Sigmoid colon (tissue), 4 donors: ENCODE data around the gene SMYD3.

Experiments used
- EP300 ChIP-seq, 4 donors: sonication (generic); formaldehyde crosslinking; IDR thresholded peaks; one replicate each; pipeline ENCODE4 v1.6.1; 2017; ENCODE audit warnings: antibody characterized with exemption in 4 of 4
- POLR2A ChIP-seq, 2 donors: fragments of 450-650 bp; IDR thresholded peaks; one replicate each; pipeline ENCODE4 v1.6.1; 2016; ENCODE audit warnings: antibody characterized with exemption in 2 of 2, mild to moderate bottlenecking in 2 of 2, moderate library complexity in 2 of 2
- POLR2AphosphoS5 ChIP-seq, 4 donors: sonication (generic); formaldehyde crosslinking; IDR thresholded peaks; one replicate each; pipeline ENCODE4 v1.6.1; 2017; ENCODE audit warnings: antibody characterized with exemption in 4 of 4
- TF ChIP-seq, protein P1 (sequence below), 4 experiments: fragments of 450-650 bp in 3 of 4; fragments of 200-600 bp in 1 of 4; IDR thresholded peaks; one replicate each; pipeline ENCODE4 v1.5.1; 2016 to 2019; ENCODE audit warnings: antibody characterized with exemption in 4 of 4, mild to moderate bottlenecking in 3 of 4, moderate library complexity in 2 of 4

DNA sequence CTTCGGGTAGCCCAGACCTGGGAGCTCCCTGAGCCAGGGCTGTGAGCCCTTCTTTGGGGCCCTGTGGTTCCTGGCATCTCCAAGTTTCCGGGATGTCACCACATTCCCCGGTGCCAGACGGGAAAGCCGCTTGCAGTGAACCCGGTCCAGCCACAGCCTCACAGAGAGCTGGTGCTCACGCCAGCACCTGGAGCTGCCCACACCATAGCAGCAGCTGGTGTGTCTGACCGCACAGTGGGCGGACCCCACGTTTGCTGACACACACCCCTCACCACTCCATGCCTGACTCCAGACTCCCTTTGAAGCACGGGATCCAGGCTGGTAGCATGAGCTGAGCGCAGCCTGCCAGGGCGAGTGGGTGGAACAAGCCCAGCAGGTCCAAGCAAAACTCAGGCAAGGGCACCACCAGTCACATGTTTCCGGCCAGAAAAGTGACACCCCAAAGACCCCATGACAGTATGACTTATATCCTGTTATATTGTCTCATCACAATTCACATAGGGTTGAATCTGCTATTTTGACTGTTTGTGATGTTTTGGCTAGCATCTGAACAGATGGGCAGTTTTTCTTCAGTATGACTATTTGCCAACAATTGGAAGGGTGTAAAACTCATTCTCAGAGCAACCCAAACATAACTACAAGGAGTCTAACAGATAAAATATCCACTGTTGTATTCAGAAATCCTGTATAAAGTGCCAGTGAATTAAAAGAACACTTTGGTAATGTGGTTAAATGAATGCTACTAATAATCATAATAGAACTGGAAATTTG is 285.4 kb downstream of the SMYD3 start:
- TF ChIP-seq, protein P1, sequence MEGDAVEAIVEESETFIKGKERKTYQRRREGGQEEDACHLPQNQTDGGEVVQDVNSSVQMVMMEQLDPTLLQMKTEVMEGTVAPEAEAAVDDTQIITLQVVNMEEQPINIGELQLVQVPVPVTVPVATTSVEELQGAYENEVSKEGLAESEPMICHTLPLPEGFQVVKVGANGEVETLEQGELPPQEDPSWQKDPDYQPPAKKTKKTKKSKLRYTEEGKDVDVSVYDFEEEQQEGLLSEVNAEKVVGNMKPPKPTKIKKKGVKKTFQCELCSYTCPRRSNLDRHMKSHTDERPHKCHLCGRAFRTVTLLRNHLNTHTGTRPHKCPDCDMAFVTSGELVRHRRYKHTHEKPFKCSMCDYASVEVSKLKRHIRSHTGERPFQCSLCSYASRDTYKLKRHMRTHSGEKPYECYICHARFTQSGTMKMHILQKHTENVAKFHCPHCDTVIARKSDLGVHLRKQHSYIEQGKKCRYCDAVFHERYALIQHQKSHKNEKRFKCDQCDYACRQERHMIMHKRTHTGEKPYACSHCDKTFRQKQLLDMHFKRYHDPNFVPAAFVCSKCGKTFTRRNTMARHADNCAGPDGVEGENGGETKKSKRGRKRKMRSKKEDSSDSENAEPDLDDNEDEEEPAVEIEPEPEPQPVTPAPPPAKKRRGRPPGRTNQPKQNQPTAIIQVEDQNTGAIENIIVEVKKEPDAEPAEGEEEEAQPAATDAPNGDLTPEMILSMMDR (IDR thresholded peaks at IDR 0.05): no peak
- TF ChIP-seq EP300 (IDR thresholded peaks at IDR 0.05) (no peak), POLR2A (IDR thresholded peaks at IDR 0.05) (no peak), POLR2AphosphoS5 (IDR thresholded peaks at IDR 0.05) (no peak)
